HEK293 (cell line): ENCODE data around the gene BEND3.

Experiments
- CTCF ChIP-seq: fragments of 450-650 bp; formaldehyde crosslinking; IDR thresholded peaks from 2 replicates; pipeline ENCODE4 v1.5.1; 2016; ENCODE audit warnings: missing biosample characterization, missing genetic modification characterization
- OVOL3 ChIP-seq: fragments of 450-650 bp; formaldehyde crosslinking; IDR thresholded peaks from 2 replicates; pipeline ENCODE4 v1.5.1; 2016; ENCODE audit warnings: missing biosample characterization, missing genetic modification characterization
- REST ChIP-seq: fragments of 450-650 bp; formaldehyde crosslinking; IDR thresholded peaks from 2 replicates; pipeline ENCODE4 v1.5.1; 2016; ENCODE audit warnings: missing biosample characterization, missing genetic modification characterization
- YY1 ChIP-seq: fragments of 450-650 bp; formaldehyde crosslinking; IDR thresholded peaks from 2 replicates; pipeline ENCODE4 v1.5.1; 2018; ENCODE audit warnings: missing biosample characterization, missing genetic modification characterization
- ZNF132 ChIP-seq: fragments of 450-650 bp; formaldehyde crosslinking; IDR thresholded peaks from 2 replicates; pipeline ENCODE4 v1.5.1; 2017; ENCODE audit warnings: missing biosample characterization, missing genetic modification characterization, borderline replicate concordance
- ZNF18 ChIP-seq: fragments of 450-650 bp; formaldehyde crosslinking; IDR thresholded peaks from 2 replicates; pipeline ENCODE4 v1.5.1; 2016; ENCODE audit warnings: missing biosample characterization, missing genetic modification characterization
- ZNF211 ChIP-seq: fragments of 450-650 bp; formaldehyde crosslinking; IDR thresholded peaks from 2 replicates; pipeline ENCODE4 v1.5.1; 2016; ENCODE audit warnings: low read depth, missing biosample characterization, missing genetic modification characterization
- ZNF561 ChIP-seq: fragments of 450-650 bp; IDR thresholded peaks from 2 replicates; pipeline ENCODE4 v1.5.1; 2018; ENCODE audit warnings: missing biosample characterization, missing genetic modification characterization, borderline replicate concordance
- ZNF585B ChIP-seq: fragments of 450-650 bp; formaldehyde crosslinking; IDR thresholded peaks from 2 replicates; pipeline ENCODE4 v1.5.1; 2016; ENCODE audit warnings: missing biosample characterization, missing genetic modification characterization
- ZNF610 ChIP-seq: fragments of 450-650 bp; formaldehyde crosslinking; IDR thresholded peaks from 2 replicates; pipeline ENCODE4 v1.5.1; 2016; ENCODE audit warnings: missing biosample characterization, missing genetic modification characterization, borderline replicate concordance
- ZNF629 ChIP-seq: fragments of 450-650 bp; formaldehyde crosslinking; IDR thresholded peaks from 2 replicates; pipeline ENCODE4 v1.5.1; 2017; ENCODE audit warnings: missing biosample characterization, missing genetic modification characterization
- ZNF660 ChIP-seq: fragments of 450-650 bp; IDR thresholded peaks from 2 replicates; pipeline ENCODE4 v1.5.1; 2018; ENCODE audit warnings: missing biosample characterization, mild to moderate bottlenecking, missing genetic modification characterization
- ZNF701 ChIP-seq: fragments of 450-650 bp; formaldehyde crosslinking; IDR thresholded peaks from 2 replicates; pipeline ENCODE4 v1.5.1; 2016; ENCODE audit warnings: missing biosample characterization, missing genetic modification characterization
- ZNF768 ChIP-seq: fragments of 450-650 bp; formaldehyde crosslinking; IDR thresholded peaks from 2 replicates; pipeline ENCODE4 v1.5.1; 2018; ENCODE audit warnings: missing biosample characterization, mild to moderate bottlenecking, missing genetic modification characterization

- TF ChIP-seq YY1 (tag by site-specific recombination) (no peak), REST (no peak), ZNF701 (no peak), CTCF (tag by site-specific recombination) (no peak), OVOL3 (tag by site-specific recombination) (no peak), ZNF610 (tag by site-specific recombination) (no peak), ZNF629 (tag by site-specific recombination) (no peak), ZNF18 (tag by site-specific recombination) (no peak), ZNF768 (tag by site-specific recombination) (no peak), ZNF561 (tag by site-specific recombination) (no peak), ZNF132 (tag by site-specific recombination) (no peak), ZNF211 (tag by site-specific recombination) (no peak), ZNF585B (tag by site-specific recombination) (no peak), ZNF660 (tag by site-specific recombination) (no peak)
Measured at GRCh38 chr6:107064579-107065065, 50.7 kb downstream of the BEND3 start.
